Stimulated activated CD4-positive, alpha-beta T cell treated with anti-CD3 and anti-CD28 coated beads, TNF-alpha, amount 100 ng/mL, for 24 hours (primary cell): ENCODE measurements around the gene GFOD1.
"Not testable (repeated sequence)": the region's sequence is repeated elsewhere in the genome, so short reads cannot be mapped to it uniquely, and the experiment has no call there.

Source experiments
- DNase-seq, 3 experiments: peaks; one replicate each; pipeline ENCODE4 v3.0.0-alpha.2; 2020; ENCODE audit warnings: low read depth in 3 of 3

GFOD1 gene

GRCh38 chr6:13463941-13464340 is 23.5 kb downstream of the GFOD1 start:
- DNase-seq, result no peak

- no peak for DNase-seq
Measured at GRCh38 chr6:13463328-13463717, 24.1 kb downstream of the GFOD1 start.

- DNase-seq, result no peak
Measured at GRCh38 chr6:13462458-13463327, 24.7 kb downstream of the GFOD1 start.

GRCh38 chr6:13461805-13462204 is 25.6 kb downstream of the GFOD1 start:
- DNase-seq, result no peak

- DNase-seq, result no peak
Measured at GRCh38 chr6:13461307-13461706, 26.1 kb downstream of the GFOD1 start.

- DNase-seq, result not testable (repeated sequence)
Measured at GRCh38 chr6:13460289-13460688, 27.1 kb downstream of the GFOD1 start.

GRCh38 chr6:13457577-13457976 is 29.8 kb downstream of the GFOD1 start:
- no peak for DNase-seq

- DNase-seq, result no peak
Measured at GRCh38 chr6:13455552-13455966, 31.8 kb downstream of the GFOD1 start.

GRCh38 chr6:13454286-13455221 is 32.8 kb downstream of the GFOD1 start:
- peak; percentile 67 to 80 (median 79) for DNase-seq

- peak; percentile 18 to 40 (median 33) for DNase-seq
Measured at GRCh38 chr6:13453771-13454251, 33.6 kb downstream of the GFOD1 start.

- DNase-seq, result no peak
Measured at GRCh38 chr6:13453153-13453552, 34.2 kb downstream of the GFOD1 start.

GRCh38 chr6:13452346-13453117 is 34.9 kb downstream of the GFOD1 start:
- no peak for DNase-seq

- DNase-seq, result no peak
Measured at GRCh38 chr6:13451181-13451895, 36.1 kb downstream of the GFOD1 start.

- no peak for DNase-seq
Measured at GRCh38 chr6:13450628-13451027, 36.8 kb downstream of the GFOD1 start.

- DNase-seq, result no peak
Measured at GRCh38 chr6:13447949-13448724, 39.3 kb downstream of the GFOD1 start.

GRCh38 chr6:13446381-13446780 is 41.0 kb downstream of the GFOD1 start:
- DNase-seq, result no peak

GRCh38 chr6:13445744-13446115 is 41.7 kb downstream of the GFOD1 start:
- DNase-seq, result no peak

- DNase-seq, result peak in 1 of 3 experiments; percentile 33
Measured at GRCh38 chr6:13445005-13445743, 42.2 kb downstream of the GFOD1 start.

- no peak for DNase-seq
Measured at GRCh38 chr6:13444604-13445003, 42.8 kb downstream of the GFOD1 start.
